GM18507 (cell line): ENCODE measurements around the gene DNAJC13.
A peak's percentile ranks its signal among the peaks of the same experiment; 100 is the strongest.
"Not testable (repeated sequence)": the region's sequence is repeated elsewhere in the genome, so short reads cannot be mapped to it uniquely, and the experiment has no call there.

Source experiments
- DNase-seq: peaks from one replicate; pipeline ENCODE4 v3.0.0; 2011; ENCODE audit warnings: low read depth; ENCODE audit not compliant: insufficient read length; ENCODE audit errors: extremely low spot score
- FAIRE-seq: peaks from 2 replicates; lab custom pipeline; 2011; peaks lifted over from hg19 to GRCh38; lab: Jason Lieb, UNC

DNAJC13 gene

DNA sequence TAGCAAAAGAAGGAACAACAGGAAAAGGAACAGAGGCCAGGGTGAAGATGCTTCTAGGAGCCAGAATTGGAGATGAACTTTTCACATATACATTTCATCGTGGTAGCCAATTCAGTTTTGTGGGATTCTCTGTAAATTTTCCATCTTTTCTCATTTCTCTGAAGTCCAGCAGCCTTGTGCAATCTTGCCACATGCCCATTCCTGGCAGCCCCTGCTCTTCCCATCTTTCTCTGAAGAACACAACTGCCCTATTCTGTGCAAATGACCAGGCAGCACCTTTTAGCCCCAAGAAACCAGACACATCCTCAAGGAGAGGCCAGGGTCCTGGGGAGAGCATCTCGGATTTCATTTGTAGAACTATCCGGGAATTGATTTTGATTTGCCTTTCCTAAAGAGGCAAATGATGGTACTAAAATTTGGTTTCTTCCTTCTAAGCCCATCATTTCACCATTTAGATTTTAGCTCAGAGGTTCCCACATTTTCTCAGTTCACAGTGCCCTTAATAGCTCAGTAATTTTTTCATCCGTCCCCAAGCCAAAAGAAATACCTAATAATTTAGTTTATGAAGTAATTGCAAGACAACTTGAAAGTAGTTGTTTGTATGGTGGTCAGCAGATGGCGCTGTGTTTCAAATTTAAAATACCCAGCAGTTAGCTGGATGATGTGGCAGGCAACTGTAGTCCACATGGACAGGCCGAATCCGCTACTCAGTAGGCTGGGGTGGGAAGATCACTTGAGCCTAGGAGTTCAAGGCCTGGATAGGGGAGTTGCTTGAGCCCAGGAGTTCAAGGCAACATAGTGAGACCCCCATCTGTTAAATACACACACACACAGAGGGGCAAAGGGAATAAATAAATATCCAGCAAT is 118.5 kb downstream of the DNAJC13 start:
- FAIRE-seq (peak; percentile 81), DNase-seq (no peak)

DNA sequence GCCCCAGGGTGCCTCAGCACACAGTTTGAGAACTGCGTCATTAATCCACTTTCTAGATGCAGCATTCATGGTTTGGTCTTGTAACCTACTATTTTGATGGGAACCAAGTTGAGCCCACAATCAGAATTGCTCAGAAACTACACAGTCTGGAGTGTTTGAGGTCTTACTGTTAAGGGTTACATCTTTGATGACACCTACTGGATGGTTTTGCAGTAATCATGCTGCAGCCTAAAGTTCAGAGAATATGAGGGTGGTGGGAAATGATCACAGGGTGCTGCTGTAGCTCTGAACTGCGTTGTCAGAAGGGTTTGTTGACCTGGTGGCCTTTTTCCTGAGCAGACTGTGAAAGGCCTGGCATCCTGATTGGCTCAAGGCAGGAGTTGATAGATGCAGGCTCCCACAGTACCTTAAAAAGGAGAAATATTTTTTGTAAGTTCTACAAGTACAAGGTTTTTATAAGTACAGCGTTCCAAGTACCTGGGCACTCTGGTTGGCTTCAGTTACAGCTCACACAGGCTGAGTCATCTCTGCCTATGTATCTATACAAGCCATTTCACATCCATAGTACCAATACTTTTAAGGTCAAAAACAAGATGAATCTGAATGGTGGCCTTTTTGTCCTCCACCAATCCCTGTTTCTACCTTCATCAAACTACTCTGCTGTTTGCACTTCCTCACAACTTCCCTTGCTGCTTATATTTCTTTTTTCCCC is 119.3 kb downstream of the DNAJC13 start:
- no peak for DNase-seq
- no peak for FAIRE-seq

- no peak for DNase-seq
- FAIRE-seq, result no peak
These were observed 120.0 kb downstream of the DNAJC13 start for GRCh38 chr3:132537297-132537696.

GRCh38 chr3:132538072-132538471 is 120.8 kb downstream of the DNAJC13 start:
- FAIRE-seq, result no peak

DNA sequence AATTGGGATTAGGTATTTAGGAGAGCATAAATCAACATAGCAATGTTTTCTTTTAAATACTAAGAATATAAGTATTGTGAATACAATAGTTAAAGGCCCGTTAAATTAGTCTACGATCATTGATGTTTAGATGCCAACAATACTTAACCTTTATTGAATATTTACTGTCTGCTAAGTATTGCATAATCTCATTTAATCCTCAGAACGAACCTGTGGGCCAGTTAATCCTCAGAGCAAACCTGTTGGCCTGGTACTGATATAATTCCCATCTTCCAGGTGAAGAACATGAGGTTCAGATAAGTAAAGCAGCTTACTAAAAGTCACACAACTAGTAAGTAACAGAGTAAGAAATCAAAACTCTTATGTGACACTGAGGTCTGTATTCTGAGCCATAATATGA is 122.4 kb downstream of the DNAJC13 start:
- DNase-seq (no peak), FAIRE-seq (no peak)

More at GRCh38 chr3:132538072-132538471, 120.8 kb downstream of the DNAJC13 start:
- no peak for DNase-seq

DNA sequence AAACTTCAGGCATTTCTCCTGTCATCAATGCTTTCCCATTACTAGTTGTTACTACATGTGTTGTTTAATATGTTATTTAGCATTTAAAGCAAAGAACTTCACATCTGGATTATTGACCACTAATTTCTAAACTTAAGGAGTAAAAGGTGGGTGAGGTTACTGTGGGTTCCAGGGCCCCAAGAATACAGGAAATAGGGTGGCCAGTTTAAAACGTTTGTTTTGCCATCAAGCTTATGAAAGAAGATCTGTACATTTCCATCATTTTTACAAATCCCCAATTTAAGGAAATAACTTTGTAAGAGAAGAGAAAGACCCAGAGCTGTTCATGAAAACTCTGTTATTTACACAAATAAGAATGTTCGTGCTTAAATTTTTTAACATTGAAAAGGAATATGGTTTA is 125.3 kb downstream of the DNAJC13 start:
- FAIRE-seq, result peak; percentile 36
- DNase-seq, result no peak

DNA sequence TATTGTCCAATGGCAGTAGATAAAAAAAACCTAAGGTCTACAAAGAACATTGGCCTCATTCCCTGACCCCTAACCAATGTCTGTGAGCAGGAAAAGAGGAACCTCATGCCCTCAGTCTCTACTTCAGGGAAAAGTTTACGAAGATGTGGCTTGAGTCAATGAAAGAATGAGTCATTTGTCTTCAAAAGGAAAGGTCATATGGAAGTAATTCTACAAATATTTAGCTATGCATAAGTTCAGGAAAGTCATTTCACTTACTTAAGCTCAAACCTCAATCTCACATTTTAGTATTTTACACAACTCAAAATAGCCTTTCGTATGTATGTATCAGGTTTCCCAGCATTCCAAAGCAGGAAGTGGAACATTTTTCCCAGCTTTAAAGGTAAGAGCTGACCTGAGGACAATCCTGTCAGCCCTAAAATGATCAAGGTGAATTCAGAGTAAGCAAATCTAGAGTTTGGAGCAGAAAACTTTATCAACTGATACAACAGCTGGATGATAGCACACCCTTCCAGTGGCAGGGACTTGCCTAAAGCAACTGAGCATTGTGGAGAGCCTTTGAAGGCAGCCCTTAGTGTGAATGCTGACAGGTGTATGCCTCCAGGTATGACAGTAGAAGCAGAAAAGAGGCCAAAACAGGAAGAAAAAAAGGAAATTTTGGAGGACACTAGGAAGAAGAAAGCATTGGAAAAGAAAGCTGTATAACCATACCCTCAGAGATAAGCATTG is 125.9 kb downstream of the DNAJC13 start:
- FAIRE-seq, result peak; percentile 51

GRCh38 chr3:132544130-132544529 is 126.8 kb downstream of the DNAJC13 start:
- FAIRE-seq, result no peak
- no peak for DNase-seq

More for the DNA sequence above, 125.9 kb downstream of the DNAJC13 start:
- DNase-seq, result no peak

DNA sequence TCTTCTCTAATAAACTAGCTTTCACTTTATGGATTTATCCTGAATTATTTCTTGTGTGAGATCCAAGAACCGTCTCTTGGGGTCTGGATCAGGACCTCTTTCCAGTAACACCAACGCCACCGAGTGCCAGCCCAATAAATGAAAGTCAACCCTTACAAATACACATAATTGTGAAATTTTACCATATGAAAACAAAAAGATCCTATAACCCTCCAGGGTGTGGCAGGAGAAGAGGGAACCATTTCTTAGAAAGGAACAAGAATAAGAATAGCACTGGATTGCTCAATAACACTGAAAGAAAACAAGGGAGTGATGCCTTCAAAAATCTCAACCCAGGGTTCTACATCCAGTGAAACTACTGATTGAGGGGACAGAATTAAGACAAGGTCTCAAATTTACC is 128.2 kb downstream of the DNAJC13 start:
- FAIRE-seq, result no peak
- no peak for DNase-seq

- DNase-seq (no peak), FAIRE-seq (no peak)
These were observed 131.9 kb downstream of the DNAJC13 start for GRCh38 chr3:132549169-132549568.

DNA sequence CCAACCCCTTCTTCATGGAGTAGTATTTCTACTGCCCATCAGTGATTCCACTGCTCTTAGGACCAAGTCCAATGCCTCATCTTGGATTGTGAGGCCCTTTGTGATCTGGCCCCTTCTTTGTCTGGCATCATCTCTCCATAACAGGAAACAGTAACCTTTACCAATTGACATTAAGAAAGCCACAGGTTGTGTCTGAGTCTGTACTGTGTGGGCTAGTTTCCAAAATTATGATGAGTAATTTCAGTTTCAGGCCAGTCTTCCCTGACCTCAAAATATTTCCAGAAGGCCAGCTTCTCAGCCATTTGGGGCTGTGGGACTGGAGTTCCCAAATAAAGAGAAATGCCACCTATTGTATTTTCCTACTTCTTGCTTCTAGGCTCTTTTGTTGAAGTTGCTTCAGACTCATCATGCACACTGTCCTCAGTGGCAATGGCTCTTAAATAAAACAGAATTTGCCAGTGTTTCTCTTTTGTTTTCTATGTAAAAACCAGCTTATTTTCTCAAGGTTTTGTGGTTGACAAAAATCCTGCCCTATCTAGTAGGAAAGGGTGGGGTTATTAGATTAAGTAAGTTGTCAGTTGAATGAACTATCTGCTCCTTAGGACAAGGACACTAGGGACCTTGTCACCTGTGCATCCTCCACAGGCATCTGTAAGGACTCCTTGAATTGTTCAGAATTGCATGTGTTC is 132.7 kb downstream of the DNAJC13 start:
- FAIRE-seq (peak; percentile 76), DNase-seq (no peak)

- DNase-seq, result no peak
- FAIRE-seq, result no peak
These were observed 133.4 kb downstream of the DNAJC13 start for GRCh38 chr3:132550579-132551305.

- DNase-seq (no peak), FAIRE-seq (no peak)
These were observed 136.5 kb downstream of the DNAJC13 start for GRCh38 chr3:132553826-132554225.

DNA sequence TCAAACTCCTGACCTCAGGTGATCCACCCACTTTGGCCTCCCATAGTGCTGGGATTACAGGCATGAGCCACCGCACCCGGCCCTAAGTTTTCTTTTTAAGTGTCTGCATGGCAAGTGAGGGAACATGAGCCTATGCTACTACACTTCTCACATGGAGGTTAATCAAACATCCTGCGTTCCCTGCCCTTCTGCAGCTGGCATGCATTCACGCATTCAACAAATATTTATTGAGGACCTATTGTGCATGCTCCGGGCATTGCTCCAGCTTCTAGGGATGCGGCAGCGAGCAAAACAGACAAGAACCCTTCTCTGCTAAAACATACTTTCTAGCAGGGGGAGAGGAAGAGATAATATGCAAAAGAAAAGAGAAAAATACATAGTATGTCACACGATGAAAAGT is 137.1 kb downstream of the DNAJC13 start:
- DNase-seq, result no peak

DNA sequence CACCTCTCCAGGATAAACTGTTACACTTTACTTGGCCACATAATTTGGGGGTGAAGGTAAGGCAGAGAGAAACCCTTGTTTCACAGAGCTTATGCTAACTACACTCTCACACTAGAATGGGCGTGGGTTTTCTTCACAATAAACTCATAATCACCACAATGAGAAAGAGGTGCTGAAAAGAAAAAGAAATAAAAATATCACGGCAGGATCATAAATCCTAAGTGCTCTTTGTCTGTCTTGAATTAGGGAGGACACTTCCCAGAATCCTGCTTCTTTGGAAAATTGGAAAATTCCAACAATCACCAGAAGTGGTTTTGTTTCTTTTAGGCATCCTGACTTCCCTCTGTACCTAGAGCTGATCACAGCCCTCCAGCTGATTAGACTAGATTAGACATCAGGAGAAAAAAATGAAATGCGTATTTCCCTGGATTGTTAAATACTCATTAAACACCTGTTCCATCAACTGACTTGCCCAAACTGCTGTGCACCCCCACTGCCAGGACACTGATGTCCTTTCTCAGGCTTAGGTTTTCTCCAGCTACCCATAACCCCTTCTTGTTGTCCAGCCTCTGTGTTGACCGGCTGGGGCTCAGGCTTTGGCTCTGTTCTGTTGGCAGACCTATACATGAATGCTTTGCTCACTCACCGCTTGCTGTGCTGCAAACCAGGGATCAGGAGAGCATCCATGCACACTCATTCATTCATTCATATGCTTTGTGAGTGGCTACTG is 138.2 kb downstream of the DNAJC13 start:
- no peak for FAIRE-seq
- DNase-seq, result no peak

More for the DNA sequence above, 137.1 kb downstream of the DNAJC13 start:
- no peak for FAIRE-seq

DNA sequence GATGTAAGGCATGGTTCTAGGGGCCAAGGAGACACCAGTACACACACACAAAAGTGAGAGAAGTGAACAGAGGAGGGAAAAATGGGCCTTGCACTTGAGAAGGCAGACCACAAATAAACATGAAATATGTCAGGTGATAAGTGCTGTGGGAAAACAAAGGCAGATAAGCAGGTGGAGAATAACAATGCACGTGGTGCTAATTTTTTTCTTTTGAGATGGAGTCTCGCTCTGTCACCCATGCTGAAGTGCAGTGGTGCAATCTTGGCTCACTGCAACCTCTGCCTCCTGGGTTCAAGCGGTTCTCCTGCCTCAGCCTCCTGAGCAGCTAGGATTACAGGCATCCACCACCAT is 138.7 kb downstream of the DNAJC13 start:
- not testable (repeated sequence) for DNase-seq, FAIRE-seq

DNA sequence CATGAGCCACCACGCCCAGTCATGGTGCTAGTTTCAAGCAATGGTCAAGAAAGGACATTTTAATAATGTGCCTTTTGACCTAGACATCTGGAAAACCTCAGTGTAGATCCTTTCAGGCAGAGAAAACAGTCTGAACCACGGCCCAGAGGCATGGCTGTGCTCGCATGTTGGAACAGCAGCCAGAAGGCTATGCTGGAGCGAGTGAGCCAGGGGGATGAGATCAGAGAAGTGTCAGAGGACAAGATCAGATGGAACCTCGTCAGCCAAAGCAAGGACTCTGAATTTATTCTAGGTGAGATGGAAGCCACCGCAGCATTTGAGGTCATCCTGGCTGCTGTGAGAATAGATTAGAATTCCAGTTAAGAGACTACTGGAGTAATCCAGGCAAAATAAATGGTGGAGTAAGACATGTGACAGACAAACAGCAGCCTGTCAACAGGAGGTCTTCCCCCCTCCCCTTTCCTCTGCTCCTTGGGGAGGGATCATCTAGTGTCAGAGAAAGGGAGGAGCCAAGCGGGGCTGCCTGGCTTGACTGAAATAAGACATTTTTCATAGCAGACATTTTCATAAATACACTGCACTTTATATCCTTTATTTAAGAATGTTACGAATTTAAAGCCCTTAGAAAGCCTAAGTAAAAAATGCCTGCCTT is 139.3 kb downstream of the DNAJC13 start:
- DNase-seq (no peak), FAIRE-seq (no peak)

DNA sequence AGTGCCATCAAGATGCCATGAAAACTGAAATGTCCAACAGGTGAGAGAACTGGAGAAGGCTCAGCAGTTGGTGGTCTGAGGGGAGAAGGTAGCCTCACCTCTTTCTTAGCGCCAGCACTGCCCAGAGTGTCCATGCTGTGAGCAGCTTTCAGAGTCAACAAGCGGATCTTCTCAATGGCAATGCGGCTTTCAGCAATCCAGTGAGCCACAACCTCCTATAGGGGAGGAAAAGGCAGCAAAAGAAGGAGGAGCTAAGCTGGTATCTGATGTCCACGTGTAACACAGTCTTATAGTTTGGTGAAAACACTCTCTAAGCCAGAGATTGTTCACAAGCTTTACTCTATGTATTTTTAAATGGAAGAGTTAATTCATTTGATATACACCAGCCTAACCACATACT is 143.7 kb downstream of the DNAJC13 start:
- DNase-seq (no peak), FAIRE-seq (no peak)
